Uterus (tissue), 2 donors: ENCODE measurements around the gene PAIP2B.

Experiments
- POLR2A ChIP-seq, 2 donors: fragments of 450-650 bp; IDR thresholded peaks; one replicate each; pipeline ENCODE4 v1.6.1; 2016; ENCODE audit warnings: antibody characterized with exemption in 2 of 2, mild to moderate bottlenecking in 1 of 2, moderate library complexity in 1 of 2
- TF ChIP-seq, protein P1 (sequence below), 4 experiments: fragments of 200-600 bp in 2 of 4; fragments of 450-650 bp in 2 of 4; sonication (generic) in 2 of 4; IDR thresholded peaks; one replicate each; pipeline ENCODE4 v1.5.1; 2016 to 2019; ENCODE audit warnings: antibody characterized with exemption in 4 of 4, mild to moderate bottlenecking in 2 of 4, moderate library complexity in 1 of 4

DNA sequence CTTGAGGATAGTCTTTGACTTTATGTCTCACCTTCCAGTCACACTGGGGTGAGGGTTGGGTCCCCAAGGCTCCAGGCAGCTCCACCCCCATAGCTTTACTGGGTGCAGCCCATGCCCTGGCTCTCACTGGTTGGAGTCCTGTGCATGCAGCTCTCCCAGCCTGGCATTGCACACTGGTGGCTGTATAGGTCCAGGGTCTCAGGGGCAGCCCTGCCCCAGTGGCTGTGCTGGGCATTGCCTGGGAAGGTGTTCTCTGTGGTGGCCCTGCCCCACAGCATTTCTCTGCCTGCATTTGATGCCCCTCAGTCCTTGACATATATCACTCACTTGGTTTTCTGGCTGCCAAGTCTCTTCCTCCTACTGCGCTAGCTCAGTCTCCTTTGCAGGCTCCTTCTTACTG is 75.3 kb downstream of the PAIP2B start:
- TF ChIP-seq POLR2A (IDR thresholded peaks at IDR 0.05): no peak
- TF ChIP-seq, protein P1, sequence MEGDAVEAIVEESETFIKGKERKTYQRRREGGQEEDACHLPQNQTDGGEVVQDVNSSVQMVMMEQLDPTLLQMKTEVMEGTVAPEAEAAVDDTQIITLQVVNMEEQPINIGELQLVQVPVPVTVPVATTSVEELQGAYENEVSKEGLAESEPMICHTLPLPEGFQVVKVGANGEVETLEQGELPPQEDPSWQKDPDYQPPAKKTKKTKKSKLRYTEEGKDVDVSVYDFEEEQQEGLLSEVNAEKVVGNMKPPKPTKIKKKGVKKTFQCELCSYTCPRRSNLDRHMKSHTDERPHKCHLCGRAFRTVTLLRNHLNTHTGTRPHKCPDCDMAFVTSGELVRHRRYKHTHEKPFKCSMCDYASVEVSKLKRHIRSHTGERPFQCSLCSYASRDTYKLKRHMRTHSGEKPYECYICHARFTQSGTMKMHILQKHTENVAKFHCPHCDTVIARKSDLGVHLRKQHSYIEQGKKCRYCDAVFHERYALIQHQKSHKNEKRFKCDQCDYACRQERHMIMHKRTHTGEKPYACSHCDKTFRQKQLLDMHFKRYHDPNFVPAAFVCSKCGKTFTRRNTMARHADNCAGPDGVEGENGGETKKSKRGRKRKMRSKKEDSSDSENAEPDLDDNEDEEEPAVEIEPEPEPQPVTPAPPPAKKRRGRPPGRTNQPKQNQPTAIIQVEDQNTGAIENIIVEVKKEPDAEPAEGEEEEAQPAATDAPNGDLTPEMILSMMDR (IDR thresholded peaks at IDR 0.05): no peak
